Esophagus squamous epithelium (tissue), 5 donors: Measurements from ENCODE around the gene SLC22A15. TPM values are rescaled to one million over a fixed set of nuclear protein-coding genes. Genes with fewer than 3 reads are reported as not detected.

ENCODE experiments used
- DNase-seq: peaks from one replicate; lab custom pipeline; 2025; lab: John Stamatoyannopoulos, UW
- H3K27ac ChIP-seq, 4 donors: fragments of 200-600 bp; sonication (generic); one replicate each; pipeline ENCODE4 v1.5.1; 2016 to 2019; ENCODE audit warnings: mild to moderate bottlenecking in 1 of 4
- H3K27me3 ChIP-seq, 4 donors: fragments of 200-600 bp; sonication (generic); 1 replicate in 3 of 4; 2 replicates in 1 of 4; pipeline versions ENCODE4 v1.5.1 to v1.6.0; 2017 to 2021; ENCODE audit warnings: antibody characterized with exemption in 1 of 4
- H3K36me3 ChIP-seq, 3 donors: fragments of 200-600 bp; sonication (generic); one replicate each; pipeline ENCODE4 v1.5.1; 2016 to 2019
- H3K4me1 ChIP-seq, 3 donors: fragments of 200-600 bp; sonication (generic); one replicate each; pipeline ENCODE4 v1.5.1; 2017 to 2019
- H3K4me3 ChIP-seq, 4 donors: fragments of 200-600 bp; sonication (generic); 1 replicate in 3 of 4; 2 replicates in 1 of 4; pipeline ENCODE4 v1.5.1; 2016 to 2019; ENCODE audit warnings: mild to moderate bottlenecking in 2 of 4, moderate library complexity in 1 of 4
- H3K9me3 ChIP-seq, 3 donors: fragments of 200-600 bp; sonication (generic); one replicate each; pipeline ENCODE4 v1.5.1; 2016 to 2019
- CTCF ChIP-seq, 6 experiments: fragments of 450-650 bp in 4 of 6; fragments of 200-600 bp in 2 of 6; sonication (generic) in 2 of 6; IDR thresholded peaks; one replicate each; pipeline ENCODE4 v1.5.1; 2016 to 2019; ENCODE audit warnings: antibody characterized with exemption in 6 of 6, mild to moderate bottlenecking in 4 of 6, moderate library complexity in 4 of 6
- POLR2A ChIP-seq, 4 donors: fragments of 450-650 bp; IDR thresholded peaks; one replicate each; pipeline ENCODE4 v1.6.1; 2017; ENCODE audit warnings: antibody characterized with exemption in 4 of 4, mild to moderate bottlenecking in 4 of 4, moderate library complexity in 3 of 4
- WGBS, 2 donors: methylation state at CpG; one replicate each; pipeline ENCODE4 v1.1.5; 2018; 5-methylcytosine and 5-hydroxymethylcytosine counted together
- intact Hi-C: fragments of 100-400 bp; cut with DNase I; formaldehyde crosslinking; loops from one replicate; pipeline ENCODE4 v1.15.0; 2022
- total RNA-seq, 4 donors: library from RNA; depleted of rRNA; stranded (reverse); fragments of >200 nt; gene quantifications; one replicate each; pipeline ENCODE4 v1.1.0, GENCODE V29; 2016
- donor health status: DM: yes; HTN: yes; CAD: no.

The SLC22A15 gene
- total RNA-seq, 4 donors from 2014 or later = 7.2 to 12.0 (median 9.4) TPM

- Histone ChIP-seq H3K36me3 (peaks cover 0 to 86% (median 5%) of the 10 kb centered on the region in 3 donors), H3K27ac (no peak overlapping the region), H3K9me3 (no peaks in the 10 kb centered on the region), H3K27me3 (no peaks in the 10 kb centered on the region), H3K4me3 (no peak overlapping the region), H3K4me1 (no peaks in the 10 kb centered on the region)
- DNase-seq = no peak
- intact Hi-C loops = no loop called here
- WGBS, 2 donors = 85 to 91% methylated on average over 4 of the region's 4 CpGs
- no peak for TF ChIP-seq POLR2A (IDR thresholded peaks at IDR 0.05)
- no peak for TF ChIP-seq CTCF (IDR thresholded peaks at IDR 0.05)
Observed at GRCh38 chr1:116026631-116027030, 50.3 kb downstream of the SLC22A15 start.

- no peak overlapping the region for H3K4me3 ChIP-seq
- no peaks in the 10 kb centered on the region for H3K9me3 ChIP-seq
- WGBS, 2 donors = 90 to 92% methylated on average over 12 to 13 of the region's 13 CpGs
- peaks cover 0 to 13% (median 4%) of the 10 kb centered on the region in 3 donors for H3K4me1 ChIP-seq
- peaks cover 0 to 97% (median 5%) of the 10 kb centered on the region in 3 donors for H3K36me3 ChIP-seq
- TF ChIP-seq CTCF (IDR thresholded peaks at IDR 0.05) (no peak), POLR2A (IDR thresholded peaks at IDR 0.05) (no peak)
- DNase-seq = no peak
- intact Hi-C loops = no loop called here
- no peak overlapping the region for H3K27ac ChIP-seq
- no peaks in the 10 kb centered on the region for H3K27me3 ChIP-seq
Observed at GRCh38 chr1:116031302-116031835, 55.1 kb downstream of the SLC22A15 start.

DNA sequence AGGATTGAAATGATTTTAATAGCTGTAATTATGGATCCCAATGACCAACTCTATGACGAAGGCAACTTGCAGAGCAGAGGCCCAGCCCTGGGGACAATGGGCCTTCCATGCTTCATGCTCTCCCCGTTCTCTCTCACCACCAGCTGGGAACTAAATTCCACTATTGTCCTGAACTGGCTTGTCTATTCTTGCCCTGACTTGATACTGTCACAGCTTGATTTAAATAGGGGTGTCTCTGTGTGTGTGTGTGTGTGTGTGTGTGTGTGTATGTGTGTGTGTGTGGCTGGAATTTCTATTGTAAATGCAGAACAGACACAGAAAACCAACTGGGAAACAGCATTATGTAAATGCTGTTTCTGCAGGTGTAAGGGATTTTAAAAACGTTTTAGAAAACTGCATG, 57.0 kb downstream of the SLC22A15 start:
- peaks cover 0 to 97% (median 0%) of the 10 kb centered on the region in 3 donors for H3K36me3 ChIP-seq

GRCh38 chr1:116036255-116036654, 59.9 kb downstream of the SLC22A15 start:
- no peak for DNase-seq
- Histone ChIP-seq H3K4me3 (no peak overlapping the region), H3K27me3 (no peaks in the 10 kb centered on the region), H3K36me3 (peaks cover 0 to 93% (median 0%) of the 10 kb centered on the region in 3 donors), H3K9me3 (no peaks in the 10 kb centered on the region), H3K4me1 (peaks cover 0 to 37% (median 4%) of the 10 kb centered on the region in 3 donors), H3K27ac (no peak overlapping the region)
- WGBS, 2 donors = 70 to 83% methylated on average over 3 to 4 of the region's 4 CpGs
- no peak for TF ChIP-seq POLR2A (IDR thresholded peaks at IDR 0.05)
- TF ChIP-seq CTCF (IDR thresholded peaks at IDR 0.05) = no peak
- intact Hi-C loops = no loop called here

More for the DNA sequence above, 57.0 kb downstream of the SLC22A15 start:
- no peaks in the 10 kb centered on the region for H3K27me3 ChIP-seq
- TF ChIP-seq POLR2A (IDR thresholded peaks at IDR 0.05) (no peak), CTCF (IDR thresholded peaks at IDR 0.05) (no peak)
- no peaks in the 10 kb centered on the region for H3K9me3 ChIP-seq
- intact Hi-C loops = no loop called here
- 34 to 37% methylated on average over 3 of the region's 3 CpGs for WGBS, 2 donors
- DNase-seq = no peak
- H3K4me3 ChIP-seq = no peak overlapping the region
- H3K4me1 ChIP-seq = peaks cover 0 to 33% (median 4%) of the 10 kb centered on the region in 3 donors
- H3K27ac ChIP-seq = peak overlapping the region in 1 of 4 donors; percentile 33

GRCh38 chr1:116038679-116039078, 62.4 kb downstream of the SLC22A15 start:
- peaks cover 0 to 26% (median 0%) of the 10 kb centered on the region in 3 donors for H3K4me1 ChIP-seq
- WGBS, 2 donors = 68 to 79% methylated on average over 1 of the region's 2 CpGs
- no peak overlapping the region for H3K4me3 ChIP-seq
- TF ChIP-seq CTCF (IDR thresholded peaks at IDR 0.05) (no peak), POLR2A (IDR thresholded peaks at IDR 0.05) (no peak)
- H3K27ac ChIP-seq = no peak overlapping the region
- intact Hi-C loops = no loop called here
- no peaks in the 10 kb centered on the region for H3K9me3 ChIP-seq
- DNase-seq = no peak
- H3K36me3 ChIP-seq = peaks cover 0 to 81% (median 0%) of the 10 kb centered on the region in 3 donors
- no peaks in the 10 kb centered on the region for H3K27me3 ChIP-seq
